Nephron progenitor cell (in vitro differentiated cells): Measurements from ENCODE around the gene TMEM143.
A peak's percentile ranks its signal among the peaks of the same experiment; 100 is the strongest.

Source experiments
- DNase-seq: peaks from one replicate; pipeline ENCODE4 v3.0.0; 2021
- H3K27ac Mint-ChIP-seq: 2 replicates; pipeline ENCODE4 v1.8.0; 2021; ENCODE audit warnings: mild to moderate bottlenecking, moderate library complexity, mixed read lengths
- H3K27me3 Mint-ChIP-seq: 2 replicates; pipeline ENCODE4 v1.8.0; 2021; ENCODE audit warnings: mild to moderate bottlenecking, low read depth, mixed read lengths; ENCODE audit not compliant: poor library complexity
- H3K36me3 Mint-ChIP-seq: 2 replicates; pipeline ENCODE4 v1.8.0; 2021; ENCODE audit warnings: low read depth, mixed read lengths
- H3K4me1 Mint-ChIP-seq: 2 replicates; pipeline ENCODE4 v1.8.0; 2021; ENCODE audit warnings: mixed read lengths
- H3K4me3 Mint-ChIP-seq: 2 replicates; pipeline ENCODE4 v1.8.0; 2021; ENCODE audit warnings: mild to moderate bottlenecking, moderate library complexity, mixed read lengths
- H3K9me3 Mint-ChIP-seq: 2 replicates; pipeline ENCODE4 v1.8.0; 2021; ENCODE audit warnings: mild to moderate bottlenecking, moderate library complexity, mixed read lengths
- CTCF ChIP-seq: fragments of 200-600 bp; sonication (generic); IDR thresholded peaks from 2 replicates; pipeline ENCODE4 v1.5.0; 2021; ENCODE audit warnings: antibody characterized with exemption

The TMEM143 gene

DNA sequence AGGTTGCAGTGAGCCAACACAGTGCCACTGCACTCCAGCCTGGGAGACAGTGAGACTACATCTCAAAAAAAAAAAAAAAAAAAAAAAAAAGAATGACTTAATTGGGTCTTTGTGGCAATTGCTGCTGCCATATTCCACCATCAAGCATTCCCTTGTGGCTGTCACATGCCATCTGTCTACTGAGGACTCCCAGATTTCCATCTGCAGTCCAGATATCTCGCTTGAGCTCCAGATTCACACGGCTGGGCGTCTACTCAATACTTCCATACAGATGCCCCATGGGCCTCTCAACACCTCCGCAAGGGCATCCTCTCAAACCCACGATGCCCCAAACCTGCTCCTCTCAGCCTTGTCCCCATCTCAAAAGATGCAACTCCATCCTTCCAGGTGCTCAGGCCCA lies 12.9 kb downstream of the TMEM143 start:
- peaks cover 40% of the 10 kb centered on the region for H3K4me1 Mint-ChIP-seq
- H3K27ac Mint-ChIP-seq = peak overlapping the region; percentile 45
- DNase-seq = no peak
- no peak overlapping the region for H3K4me3 Mint-ChIP-seq
- peaks cover 2% of the 10 kb centered on the region for H3K27me3 Mint-ChIP-seq
- no peaks in the 10 kb centered on the region for H3K9me3 Mint-ChIP-seq
- H3K36me3 Mint-ChIP-seq = no peaks in the 10 kb centered on the region
- TF ChIP-seq CTCF = no peak

- no peak overlapping the region for H3K27ac Mint-ChIP-seq
- peaks cover 27% of the 10 kb centered on the region for H3K4me1 Mint-ChIP-seq
- TF ChIP-seq CTCF = no peak
- H3K36me3 Mint-ChIP-seq = no peaks in the 10 kb centered on the region
- H3K27me3 Mint-ChIP-seq = peaks cover 2% of the 10 kb centered on the region
- no peaks in the 10 kb centered on the region for H3K9me3 Mint-ChIP-seq
- DNase-seq = no peak
- H3K4me3 Mint-ChIP-seq = no peak overlapping the region
These were observed 15.0 kb downstream of the TMEM143 start for GRCh38 chr19:48348737-48349136.

DNA sequence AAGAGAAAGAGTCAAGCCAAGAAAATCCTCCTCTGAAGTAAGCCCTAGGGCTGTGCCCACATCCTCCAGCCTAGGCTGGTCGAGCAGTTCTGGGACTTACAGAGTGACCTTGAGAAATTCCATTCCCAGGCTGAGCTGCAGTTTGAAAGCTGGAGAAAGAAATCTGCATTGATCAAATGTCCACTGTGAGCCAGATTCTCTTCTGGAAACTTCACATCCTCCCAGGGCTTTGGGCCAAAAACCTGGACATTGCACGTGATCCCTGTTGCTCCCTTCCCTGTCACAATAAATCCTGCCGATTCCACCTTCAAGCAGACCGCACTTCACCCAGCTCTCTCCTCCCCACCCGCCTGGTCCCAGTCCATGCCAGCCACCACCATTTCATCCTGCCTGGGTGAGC lies 15.7 kb downstream of the TMEM143 start:
- DNase-seq = no peak
- Mint-ChIP-seq H3K9me3 (no peaks in the 10 kb centered on the region), H3K36me3 (no peaks in the 10 kb centered on the region), H3K27ac (peak overlapping the region; percentile 73), H3K27me3 (peaks cover 2% of the 10 kb centered on the region), H3K4me1 (peaks cover 23% of the 10 kb centered on the region), H3K4me3 (no peak overlapping the region)
- no peak for TF ChIP-seq CTCF

DNA sequence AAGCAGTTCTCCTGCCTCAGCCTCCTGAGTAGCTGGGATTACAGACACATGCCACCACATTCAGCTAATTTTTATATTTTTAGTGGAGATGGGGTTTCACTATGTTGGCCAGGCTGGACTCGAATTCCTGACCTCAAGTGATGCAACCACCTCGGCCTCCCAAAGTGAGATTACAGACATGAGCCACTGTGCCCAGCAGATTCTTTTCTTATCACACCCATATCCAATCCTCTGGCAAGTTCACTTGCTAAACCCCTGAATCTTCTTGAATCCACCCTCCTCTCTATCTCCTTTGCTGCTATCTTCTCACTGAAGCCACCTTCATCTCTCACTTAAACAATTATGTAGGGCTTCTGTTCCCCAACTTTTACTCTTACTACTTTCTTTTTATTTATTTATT lies 17.5 kb downstream of the TMEM143 start:
- Mint-ChIP-seq H3K27ac (no peak overlapping the region), H3K4me3 (no peak overlapping the region), H3K9me3 (no peaks in the 10 kb centered on the region), H3K36me3 (no peaks in the 10 kb centered on the region), H3K27me3 (no peaks in the 10 kb centered on the region), H3K4me1 (peaks cover 21% of the 10 kb centered on the region)
- no peak for TF ChIP-seq CTCF
- DNase-seq = no peak

DNA sequence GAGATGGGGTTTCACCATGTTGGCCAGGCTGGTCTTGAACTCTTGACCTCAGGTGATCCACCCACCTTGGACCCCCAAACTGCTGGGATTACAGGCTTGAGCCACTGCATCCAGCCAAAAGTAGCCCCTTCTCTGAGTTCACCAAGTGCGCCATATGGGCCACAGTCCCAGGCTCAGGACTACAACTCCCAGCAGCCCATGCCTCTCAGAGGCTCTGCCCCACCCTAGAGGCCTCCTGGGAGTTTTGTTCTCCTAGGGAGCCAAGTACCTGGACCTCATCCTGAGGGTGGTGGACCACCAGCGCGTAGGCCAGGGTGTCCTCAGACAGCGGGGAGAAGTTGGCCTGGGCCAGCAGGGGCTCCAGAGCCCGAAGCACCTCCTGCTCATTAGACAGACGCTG lies 18.8 kb downstream of the TMEM143 start:
- Mint-ChIP-seq H3K4me1 (peaks cover 18% of the 10 kb centered on the region), H3K9me3 (no peaks in the 10 kb centered on the region), H3K27me3 (no peaks in the 10 kb centered on the region), H3K36me3 (no peaks in the 10 kb centered on the region), H3K27ac (no peak overlapping the region), H3K4me3 (no peak overlapping the region)
- no peak for TF ChIP-seq CTCF
- DNase-seq = no peak

DNA sequence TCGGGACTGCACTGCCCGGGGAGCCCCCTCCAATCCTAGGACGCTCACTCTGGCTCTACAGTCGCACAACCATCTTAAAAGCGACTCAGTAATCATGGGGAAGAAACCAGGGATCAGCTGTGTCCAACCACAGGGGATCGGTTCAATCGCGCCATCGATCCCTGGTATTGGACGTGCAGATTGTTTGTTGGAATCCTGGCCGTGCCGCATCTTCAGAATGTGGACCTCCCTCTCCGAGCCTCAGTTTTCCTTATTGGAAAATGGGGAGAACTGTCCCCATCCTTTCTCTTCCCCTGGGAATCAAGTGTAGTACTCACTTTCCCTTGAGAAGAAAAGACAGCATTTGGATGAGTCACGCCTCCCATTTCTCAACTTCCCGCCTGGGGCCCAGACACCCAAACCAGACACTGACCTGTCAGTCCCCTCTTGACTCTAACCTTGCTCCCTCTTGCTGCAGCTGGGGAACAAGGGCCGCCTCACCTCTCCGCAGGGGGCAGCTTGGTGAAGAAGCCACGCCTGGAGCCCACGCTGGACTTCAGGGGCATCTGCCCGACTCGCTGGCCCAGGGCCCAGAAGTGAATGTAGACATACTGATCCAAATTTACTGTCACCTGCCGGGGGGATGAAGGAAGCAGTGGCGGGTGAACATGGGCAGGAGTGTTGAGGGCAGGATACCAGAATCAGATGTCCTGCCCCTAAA lies 20.7 kb downstream of the TMEM143 start:
- no peak overlapping the region for H3K27ac Mint-ChIP-seq
- TF ChIP-seq CTCF = no peak
- H3K36me3 Mint-ChIP-seq = no peaks in the 10 kb centered on the region
- H3K4me3 Mint-ChIP-seq = no peak overlapping the region
- DNase-seq = no peak
- H3K4me1 Mint-ChIP-seq = peaks cover 17% of the 10 kb centered on the region
- H3K27me3 Mint-ChIP-seq = no peaks in the 10 kb centered on the region
- no peaks in the 10 kb centered on the region for H3K9me3 Mint-ChIP-seq
